ENCODE results near the gene ALDH3A2.

The ALDH3A2 gene

GRCh38 chr17:19614900-19615299 lies 33.7 kb upstream of the ALDH3A2 start:
- Histone ChIP-seq H2AFZ (ENCODE audit: low read depth) (no peak overlapping the region), H3K4me1 (ENCODE audit: low read depth, poor library complexity, severe bottlenecking) (no peaks in the 10 kb centered on the region), H3K4me2 (no peak overlapping the region), H3K9ac (no peak overlapping the region), H3K79me2 (ENCODE audit: insufficient read depth, low read depth) (no peaks in the 10 kb centered on the region), H3K36me3 (ENCODE audit: insufficient read depth) (no peaks in the 10 kb centered on the region), H3K27ac (no peak overlapping the region), H4K20me1 (ENCODE audit: insufficient read depth) (no peaks in the 10 kb centered on the region), H3K27me3 (ENCODE audit: insufficient read depth, low read depth) (no peaks in the 10 kb centered on the region), H3K4me3 (IDR thresholded peaks at IDR 0.05; ENCODE audit: insufficient read depth, low read depth, low read length) (no peak overlapping the region)
- TF ChIP-seq CTCF (conservative IDR thresholded peaks at IDR 0.05; ENCODE audit: low read depth, low read length) = no peak

DNA sequence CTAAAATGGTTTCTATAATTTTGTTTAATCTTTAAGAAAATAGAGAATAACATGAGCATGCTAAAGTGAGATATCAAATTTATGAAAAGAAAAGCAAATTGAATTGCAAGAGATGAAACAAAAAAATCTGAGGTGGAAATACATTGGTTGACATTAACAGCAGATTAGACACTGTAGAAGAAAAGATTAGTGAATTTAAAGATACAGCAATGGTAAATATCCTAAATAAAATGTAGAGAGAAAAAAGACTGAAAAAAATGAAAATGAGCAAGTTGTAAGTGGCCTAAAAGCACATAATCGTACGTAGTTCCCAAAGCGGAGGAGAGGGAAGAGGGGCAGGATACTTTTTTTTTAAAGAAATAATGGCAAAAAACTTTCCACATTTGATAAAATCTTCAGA lies 30.5 kb upstream of the ALDH3A2 start:
- Histone ChIP-seq H3K4me2 (no peak overlapping the region), H3K4me3 (IDR thresholded peaks at IDR 0.05; ENCODE audit: insufficient read depth, low read depth, low read length) (no peak overlapping the region), H3K36me3 (ENCODE audit: insufficient read depth) (no peaks in the 10 kb centered on the region), H3K9ac (no peak overlapping the region), H3K27ac (no peak overlapping the region), H3K27me3 (ENCODE audit: insufficient read depth, low read depth) (no peaks in the 10 kb centered on the region), H2AFZ (ENCODE audit: low read depth) (no peak overlapping the region), H3K4me1 (ENCODE audit: low read depth, poor library complexity, severe bottlenecking) (no peaks in the 10 kb centered on the region), H3K79me2 (ENCODE audit: insufficient read depth, low read depth) (no peaks in the 10 kb centered on the region), H4K20me1 (ENCODE audit: insufficient read depth) (no peaks in the 10 kb centered on the region)
- no peak for TF ChIP-seq CTCF (conservative IDR thresholded peaks at IDR 0.05; ENCODE audit: low read depth, low read length)

DNA sequence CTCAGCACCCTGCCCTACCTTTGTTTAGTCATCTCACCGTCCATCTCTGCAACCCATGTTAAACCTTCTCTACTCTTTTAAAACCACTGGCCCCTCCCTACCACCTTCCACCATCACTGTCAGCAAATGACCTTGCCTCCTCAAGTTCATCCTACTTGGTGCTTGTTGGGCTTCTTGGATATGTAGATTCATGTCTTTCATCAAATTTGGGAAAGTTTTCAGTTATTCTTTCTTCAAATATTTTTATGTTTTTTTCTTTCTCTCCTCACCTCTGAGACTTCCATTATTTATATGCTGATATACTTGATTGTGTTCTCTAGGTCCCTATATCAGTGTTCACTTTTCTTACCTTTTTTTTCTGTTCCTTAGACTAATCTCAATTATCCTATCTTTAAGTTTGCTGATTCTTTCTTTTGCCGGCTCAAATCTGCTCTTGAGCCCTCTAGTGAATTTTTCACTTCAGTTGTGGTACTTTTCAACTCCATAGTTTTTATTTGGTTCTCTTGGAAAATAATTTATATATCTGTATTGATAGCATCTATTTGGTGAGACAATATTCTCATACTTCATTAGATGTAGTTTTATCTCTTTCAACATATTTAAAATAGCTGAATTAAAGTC lies 28.7 kb upstream of the ALDH3A2 start:
- Histone ChIP-seq H2AFZ (ENCODE audit: low read depth) (no peak overlapping the region), H3K4me3 (IDR thresholded peaks at IDR 0.05; ENCODE audit: insufficient read depth, low read depth, low read length) (no peak overlapping the region), H3K27me3 (ENCODE audit: insufficient read depth, low read depth) (no peaks in the 10 kb centered on the region), H3K27ac (no peak overlapping the region), H3K4me2 (no peak overlapping the region), H4K20me1 (ENCODE audit: insufficient read depth) (no peaks in the 10 kb centered on the region), H3K9ac (no peak overlapping the region), H3K79me2 (ENCODE audit: insufficient read depth, low read depth) (no peaks in the 10 kb centered on the region), H3K36me3 (ENCODE audit: insufficient read depth) (no peaks in the 10 kb centered on the region), H3K4me1 (ENCODE audit: low read depth, poor library complexity, severe bottlenecking) (peaks cover 1% of the 10 kb centered on the region)
- TF ChIP-seq CTCF (conservative IDR thresholded peaks at IDR 0.05; ENCODE audit: low read depth, low read length) = no peak

- no peak overlapping the region for H3K4me2 ChIP-seq
- no peaks in the 10 kb centered on the region for H3K36me3 ChIP-seq (ENCODE audit: insufficient read depth)
- H2AFZ ChIP-seq (ENCODE audit: low read depth) = no peak overlapping the region
- H3K79me2 ChIP-seq (ENCODE audit: insufficient read depth, low read depth) = no peaks in the 10 kb centered on the region
- no peaks in the 10 kb centered on the region for H4K20me1 ChIP-seq (ENCODE audit: insufficient read depth)
- TF ChIP-seq CTCF (conservative IDR thresholded peaks at IDR 0.05; ENCODE audit: low read depth, low read length) = no peak
- no peak overlapping the region for H3K27ac ChIP-seq
- H3K27me3 ChIP-seq (ENCODE audit: insufficient read depth, low read depth) = no peaks in the 10 kb centered on the region
- peaks cover 3% of the 10 kb centered on the region for H3K4me1 ChIP-seq (ENCODE audit: low read depth, poor library complexity, severe bottlenecking)
- no peak overlapping the region for H3K9ac ChIP-seq
- H3K4me3 ChIP-seq (IDR thresholded peaks at IDR 0.05; ENCODE audit: insufficient read depth, low read depth, low read length) = no peak overlapping the region
Observed at GRCh38 chr17:19621697-19622096, 26.9 kb upstream of the ALDH3A2 start.

All from KMS-11 (cell line).